Measurements from ENCODE around the gene POU6F2. TPM values are rescaled to one million over a fixed set of nuclear protein-coding genes. Genes with fewer than 3 reads are reported as not detected.

POU6F2 gene
- total and polyA plus RNA-seq, 9 of the 15 experiments (the other 6 are each of a cell fraction or from before 2014, with no cell fraction given), result 0.29 to 1.5 (median 0.96) TPM

- CTCF ChIA-PET (ENCODE audit: low intra/inter-chr PET ratio), result no interaction called here
- no peak overlapping the region for H3K9ac ChIP-seq (ENCODE audit: insufficient read depth in 1 of 2, low read depth in 2 of 2, low read length in 2 of 2)
- no peaks in the 10 kb centered on the region for H3K36me3 ChIP-seq (ENCODE audit: control insufficient read depth, insufficient read depth, low read length)
- in situ Hi-C loops (cut with MboI), result no loop called here
- BruUV-seq (replicated peaks), result no TSS peak
- no peak overlapping the region for H3K4me2 ChIP-seq (ENCODE audit: insufficient read depth, low read length)
- intact Hi-C loops (cut with micrococcal nuclease), result no loop called here
- H3K27me3 ChIP-seq (ENCODE audit: control insufficient read depth in 2 of 2, insufficient read depth in 2 of 2, low read length in 2 of 2), result no peaks in the 10 kb centered on the region
- H3K4me1 ChIP-seq (replicated peaks in 1 of 2; ENCODE audit: control insufficient read depth in 2 of 2, insufficient read depth in 2 of 2, low read length in 2 of 2), result 0 out of 5 replicates have a peak, but pooled peaks cover 0 to 7% of the 10 kb centered on the region in 2 experiments
- H3K9me1 ChIP-seq (ENCODE audit: control insufficient read depth, insufficient read depth, low read length), result no peaks in the 10 kb centered on the region
- FAIRE-seq, result no peak
- no peaks in the 10 kb centered on the region for H4K20me1 ChIP-seq (replicated peaks; ENCODE audit: control insufficient read depth, insufficient read depth, low read length)
- no peak for DNase-seq (ENCODE audit: extremely low read depth in 1 of 4, low spot score in 3 of 4)
- no peaks in the 10 kb centered on the region for H3K9me3 ChIP-seq (replicated peaks; ENCODE audit: control insufficient read depth, insufficient read depth, low read depth, low read length)
- POLR2A ChIA-PET, result no interaction called here
- no peak for TF ChIP-seq HLTF (IDR thresholded peaks at IDR 0.05)
- TF ChIP-seq ZFP1 (CRISPR knock-in tag; IDR thresholded peaks at IDR 0.05), result no peak
- TF ChIP-seq TCF15 (CRISPR knock-in tag; IDR thresholded peaks at IDR 0.05), result no peak
- no peak for TF ChIP-seq SMARCE1 (IDR thresholded peaks at IDR 0.05)
- no peak for TF ChIP-seq ZNF766 (CRISPR knock-in tag; conservative IDR thresholded peaks at IDR 0.05)
- TF ChIP-seq NFRKB (IDR thresholded peaks at IDR 0.05; ENCODE audit: low read depth), result no peak
- no peak for TF ChIP-seq CCAR2 (IDR thresholded peaks at IDR 0.05; ENCODE audit: low read depth, low read length)
- no peak for TF ChIP-seq KAT2B (IDR thresholded peaks at IDR 0.05; ENCODE audit: low read depth, low read length)
- ATAC-seq, result no peak
- 75% methylated on average over 3 of the region's 3 CpGs for WGBS (ENCODE audit: insufficient coverage, low coverage, missing lambda C conversion rate)
- H3K4me3 ChIP-seq, result no peak overlapping the region
- no peak overlapping the region for H3K27ac ChIP-seq (ENCODE audit: extremely low read depth, low read depth, low read length)
- H2AFZ ChIP-seq (ENCODE audit: low read depth, low read length), result no peak overlapping the region
- H3K79me2 ChIP-seq (ENCODE audit: control insufficient read depth, insufficient read depth, low read length), result no peaks in the 10 kb centered on the region
Observed at GRCh38 chr7:38928506-38928905, 49.2 kb upstream of the POU6F2 start.
